Spleen (tissue), 11 donors: ENCODE data around the gene NEO1. TPM values are rescaled to one million over a fixed set of nuclear protein-coding genes. Genes with fewer than 3 reads are reported as not detected.

Experiments used
- DNase-seq: peaks from one replicate; pipeline ENCODE4 v3.0.0-alpha.2; 2020
- H3K27ac ChIP-seq, 8 donors: fragments of 200-600 bp; sonication (generic) in 7 of 8; 1 replicate in 4 of 8; 2 replicates in 4 of 8; pipeline versions ENCODE4 v1.5.0 to v1.8.0; 2016 to 2021; ENCODE audit warnings: inconsistent platforms in 4 of 8, mild to moderate bottlenecking in 4 of 8, moderate library complexity in 1 of 8
- H3K27me3 ChIP-seq, 7 donors: fragments of 200-600 bp; sonication (generic) in 6 of 7; replicated peaks in 1 of 7; 1 replicate in 4 of 7; 2 replicates in 3 of 7; pipeline versions ENCODE4 v1.5.0 to v1.8.0; 2016 to 2021; ENCODE audit warnings: inconsistent platforms in 3 of 7, mild to moderate bottlenecking in 1 of 7
- H3K36me3 ChIP-seq, 6 donors: fragments of 200-600 bp; sonication (generic) in 5 of 6; 1 replicate in 4 of 6; 2 replicates in 2 of 6; pipeline versions ENCODE4 v1.5.0 to v1.8.0; 2016 to 2021; ENCODE audit warnings: inconsistent platforms in 2 of 6
- H3K4me1 ChIP-seq, 6 donors: fragments of 200-600 bp; sonication (generic) in 5 of 6; 1 replicate in 3 of 6; 2 replicates in 3 of 6; pipeline versions ENCODE4 v1.5.0 to v1.8.0; 2016 to 2021; ENCODE audit warnings: inconsistent platforms in 3 of 6
- H3K4me3 ChIP-seq, 8 donors: fragments of 200-600 bp; sonication (generic) in 7 of 8; 1 replicate in 4 of 8; 2 replicates in 4 of 8; pipeline versions ENCODE4 v1.5.0 to v1.8.0; 2016 to 2021; ENCODE audit warnings: inconsistent platforms in 4 of 8, mild to moderate bottlenecking in 4 of 8, moderate library complexity in 2 of 8
- H3K9me3 ChIP-seq, 8 donors: fragments of 200-600 bp; sonication (generic) in 7 of 8; 1 replicate in 4 of 8; 2 replicates in 4 of 8; pipeline versions ENCODE4 v1.5.0 to v1.8.0; 2016 to 2021; ENCODE audit warnings: inconsistent platforms in 4 of 8
- CTCF ChIP-seq, 11 experiments: fragments of 200-600 bp in 7 of 11; fragments of 450-650 bp in 4 of 11; sonication (generic) in 4 of 11; IDR thresholded peaks in 8 of 11; conservative IDR thresholded peaks in 3 of 11; 1 replicate in 7 of 11; 2 replicates in 4 of 11; pipeline versions ENCODE4 v1.4.0 to v1.8.0; 2016 to 2021; ENCODE audit warnings: antibody characterized with exemption in 11 of 11, inconsistent platforms in 4 of 11, mild to moderate bottlenecking in 1 of 11
- POLR2A ChIP-seq, 3 donors: fragments of 450-650 bp; IDR thresholded peaks; one replicate each; pipeline ENCODE4 v1.5.1; 2017; ENCODE audit warnings: antibody characterized with exemption in 3 of 3, mild to moderate bottlenecking in 1 of 3
- POLR2AphosphoS5 ChIP-seq, 3 donors: sonication (generic); formaldehyde crosslinking; IDR thresholded peaks; one replicate each; pipeline ENCODE4 v1.5.1; 2017; ENCODE audit warnings: antibody characterized with exemption in 3 of 3
- WGBS, 5 donors: extraction: QIAGEN DNeasy Blood & Tissue Kit in 3 of 5; methylation state at CpG; one replicate each; pipeline versions ENCODE4 v1.1.5 to v1.1.7; 2013 to 2018; 5-methylcytosine and 5-hydroxymethylcytosine counted together
- intact Hi-C: fragments of 100-400 bp; cut with DNase I; formaldehyde crosslinking; loops from one replicate; pipeline ENCODE4 v1.15.0; 2023; ENCODE audit warnings: low total_unique reads
- polyA plus RNA-seq, 3 donors: library from polyadenylated mRNA; stranded (reverse); fragments of 200-250 nt; gene quantifications; one replicate each; pipeline ENCODE4 v1.2.1, GENCODE V29; 2013
- total RNA-seq, 7 donors: library from RNA; depleted of rRNA in 3 of 7; stranded (reverse); fragments of >200 nt in 3 of 7; fragmentation: NEBNext Ultra II Directional in 4 of 7; extraction: Animal tissue kit (Norgen Biotek cat#: 25700) in 4 of 7; gene quantifications; one replicate each; pipeline versions ENCODE4 v1.1.0 to v1.2.1, GENCODE V29; 2016 to 2021
- donor health status: healthy with polysubstance abuse.
- donor health status: DM: no; HTN: no; CAD: no; lungs with moderate emphysema.
- donor health status: DM: no; HTN: no; CAD: no.
- donor health status: Bipolar disorder and iron deficiency.
- donor health status: healthy.
- donor health status: DM: no; HTN: no; CAD: no.
- donor health status: DM: yes; HTN: yes; CAD: no.

The NEO1 gene
- total and polyA plus RNA-seq, 10 donors, result 1.4 to 14.3 (median 10.5) TPM

- intact Hi-C loops, result no loop called here
- H3K27ac ChIP-seq, result no peak overlapping the region
- H3K9me3 ChIP-seq, result no peaks in the 10 kb centered on the region
- peaks cover 0 to 8% (median 0%) of the 10 kb centered on the region in 7 donors for H3K27me3 ChIP-seq
- no peak overlapping the region for H3K4me3 ChIP-seq
- no peak for DNase-seq
- no peaks in the 10 kb centered on the region for H3K4me1 ChIP-seq
- WGBS, 5 donors, result 76 to 82% (median 78%) methylated on average over 8 of the region's 8 CpGs
- no peaks in the 10 kb centered on the region for H3K36me3 ChIP-seq
- TF ChIP-seq CTCF (IDR thresholded peaks at IDR 0.05 in 8 of 11, conservative IDR thresholded peaks at IDR 0.05 in 3 of 11) (no peak), POLR2A (IDR thresholded peaks at IDR 0.05) (no peak), POLR2AphosphoS5 (IDR thresholded peaks at IDR 0.05) (no peak)
These were observed 284.9 kb downstream of the NEO1 start for GRCh38 chr15:73337187-73337586.

- no peak for DNase-seq
- peaks cover 0 to 8% (median 0%) of the 10 kb centered on the region in 7 donors for H3K27me3 ChIP-seq
- no peaks in the 10 kb centered on the region for H3K36me3 ChIP-seq
- H3K4me3 ChIP-seq, result no peak overlapping the region
- H3K27ac ChIP-seq, result no peak overlapping the region
- TF ChIP-seq POLR2AphosphoS5 (IDR thresholded peaks at IDR 0.05), result no peak
- TF ChIP-seq CTCF (IDR thresholded peaks at IDR 0.05 in 8 of 11, conservative IDR thresholded peaks at IDR 0.05 in 3 of 11), result no peak
- TF ChIP-seq POLR2A (IDR thresholded peaks at IDR 0.05), result no peak
- peaks cover 0 to 7% (median 2%) of the 10 kb centered on the region in 8 donors for H3K9me3 ChIP-seq
- H3K4me1 ChIP-seq, result no peaks in the 10 kb centered on the region
- intact Hi-C loops, result no loop called here
- 71 to 83% (median 79%) methylated on average over 6 of the region's 6 CpGs for WGBS, 5 donors
These were observed 285.8 kb downstream of the NEO1 start for GRCh38 chr15:73338058-73338457.

GRCh38 chr15:73338606-73339374 lies 286.5 kb downstream of the NEO1 start:
- no peak for TF ChIP-seq POLR2A (IDR thresholded peaks at IDR 0.05)
- no peak for TF ChIP-seq POLR2AphosphoS5 (IDR thresholded peaks at IDR 0.05)
- TF ChIP-seq CTCF (IDR thresholded peaks at IDR 0.05 in 8 of 11, conservative IDR thresholded peaks at IDR 0.05 in 3 of 11), result no peak
- H3K4me3 ChIP-seq, result no peak overlapping the region
- DNase-seq, result no peak
- no peak overlapping the region for H3K27ac ChIP-seq
- H3K4me1 ChIP-seq, result no peaks in the 10 kb centered on the region
- intact Hi-C loops, result no loop called here
- H3K9me3 ChIP-seq, result peaks cover 0 to 13% (median 6%) of the 10 kb centered on the region in 8 donors
- 69 to 84% (median 76%) methylated on average over 8 to 9 of the region's 9 CpGs for WGBS, 5 donors
- peaks cover 0 to 8% (median 0%) of the 10 kb centered on the region in 7 donors for H3K27me3 ChIP-seq
- no peaks in the 10 kb centered on the region for H3K36me3 ChIP-seq

- peaks cover 0 to 15% (median 0%) of the 10 kb centered on the region in 7 donors for H3K27me3 ChIP-seq
These were observed 288.4 kb downstream of the NEO1 start for GRCh38 chr15:73340502-73341192.

More at GRCh38 chr15:73340502-73341192, 288.4 kb downstream of the NEO1 start:
- peaks cover 0 to 13% (median 6%) of the 10 kb centered on the region in 8 donors for H3K9me3 ChIP-seq
- no peaks in the 10 kb centered on the region for H3K4me1 ChIP-seq
- H3K4me3 ChIP-seq, result no peak overlapping the region
- no peaks in the 10 kb centered on the region for H3K36me3 ChIP-seq
- WGBS, 5 donors, result 62 to 79% (median 76%) methylated on average over 8 to 9 of the region's 9 CpGs
- DNase-seq, result no peak
- no peak for TF ChIP-seq POLR2AphosphoS5 (IDR thresholded peaks at IDR 0.05)
- TF ChIP-seq CTCF (IDR thresholded peaks at IDR 0.05 in 8 of 11, conservative IDR thresholded peaks at IDR 0.05 in 3 of 11), result no peak
- no peak for TF ChIP-seq POLR2A (IDR thresholded peaks at IDR 0.05)
- H3K27ac ChIP-seq, result no peak overlapping the region
- intact Hi-C loops, result no loop called here
